Gastroesophageal sphincter (tissue), 4 donors: ENCODE data around the gene RRP8. TPM values are rescaled to one million over a fixed set of nuclear protein-coding genes. Genes with fewer than 3 reads are reported as not detected.

Experiments used
- ATAC-seq: fragments of 150-250 bp; one replicate; pipeline ENCODE4 v1.9.1; 2016; ENCODE audit warnings: mild to moderate bottlenecking, moderate library complexity
- H3K27ac ChIP-seq, 4 donors: fragments of 200-600 bp; sonication (generic) in 3 of 4; 1 replicate in 3 of 4; 2 replicates in 1 of 4; pipeline ENCODE4 v1.5.1; 2016 to 2019
- H3K27me3 ChIP-seq: fragments of 200-600 bp; sonication (generic); one replicate; pipeline ENCODE4 v1.5.1; 2019
- H3K36me3 ChIP-seq, 2 donors: fragments of 200-600 bp; sonication (generic); one replicate each; pipeline ENCODE4 v1.5.1; 2019; ENCODE audit warnings: control low read depth in 1 of 2
- H3K4me1 ChIP-seq, 3 donors: fragments of 200-600 bp; sonication (generic); 1 replicate in 2 of 3; 2 replicates in 1 of 3; pipeline ENCODE4 v1.5.1; 2016 to 2019; ENCODE audit warnings: control low read depth in 2 of 3
- H3K4me3 ChIP-seq, 2 donors: fragments of 200-600 bp; sonication (generic); one replicate each; pipeline ENCODE4 v1.5.1; 2019; ENCODE audit warnings: mild to moderate bottlenecking in 1 of 2, moderate library complexity in 1 of 2
- H3K9me3 ChIP-seq, 3 donors: fragments of 200-600 bp; sonication (generic); one replicate each; pipeline ENCODE4 v1.5.1; 2017 to 2019; ENCODE audit warnings: control low read depth in 2 of 3
- CTCF ChIP-seq, 4 experiments: fragments of 200-600 bp in 2 of 4; fragments of 450-650 bp in 2 of 4; sonication (generic) in 1 of 4; IDR thresholded peaks; one replicate each; pipeline ENCODE4 v1.5.1; 2017 to 2019; ENCODE audit warnings: antibody characterized with exemption in 4 of 4, mild to moderate bottlenecking in 2 of 4, moderate library complexity in 2 of 4
- EP300 ChIP-seq: sonication (generic); formaldehyde crosslinking; IDR thresholded peaks from one replicate; pipeline ENCODE4 v1.6.1; 2017; ENCODE audit warnings: antibody characterized with exemption, mild to moderate bottlenecking
- POLR2A ChIP-seq, 2 donors: fragments of 450-650 bp; IDR thresholded peaks; one replicate each; pipeline ENCODE4 v1.6.1; 2017; ENCODE audit warnings: antibody characterized with exemption in 2 of 2, mild to moderate bottlenecking in 2 of 2, moderate library complexity in 1 of 2
- POLR2AphosphoS5 ChIP-seq: sonication (generic); formaldehyde crosslinking; IDR thresholded peaks from one replicate; pipeline ENCODE4 v1.6.1; 2017; ENCODE audit warnings: antibody characterized with exemption
- WGBS, 2 donors: methylation state at CpG; one replicate each; pipeline ENCODE4 v1.1.5; 2018; ENCODE audit warnings: low coverage in 1 of 2; 5-methylcytosine and 5-hydroxymethylcytosine counted together
- total RNA-seq, 4 donors: library from RNA; depleted of rRNA; stranded (reverse); fragments of >200 nt; gene quantifications; one replicate each; pipeline ENCODE4 v1.1.0, GENCODE V29; 2016

Gene RRP8
- total RNA-seq, 4 donors from 2014 or later = 25.7 to 32.4 (median 28.1) TPM

DNA sequence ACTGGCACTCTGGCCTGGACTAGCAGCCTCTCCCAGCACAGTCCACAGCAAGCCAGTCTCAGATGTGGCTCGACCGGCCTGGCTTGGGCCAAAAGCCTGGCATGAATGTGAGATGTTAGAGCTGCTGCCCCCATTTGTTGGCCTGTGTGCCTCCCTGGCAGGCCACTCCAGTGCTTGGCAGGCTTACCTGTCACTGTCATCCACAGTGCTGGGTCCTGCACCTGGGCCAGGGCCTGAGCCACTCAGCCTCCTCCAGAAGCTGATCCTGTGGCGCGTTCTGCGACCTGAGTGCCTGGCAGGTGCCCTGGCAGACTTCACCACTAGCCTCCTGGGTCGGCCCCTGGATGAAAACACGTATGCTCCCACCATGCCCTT is 36.1 kb downstream of the RRP8 start:
- 100% methylated on average over 5 of the region's 7 CpGs; no CpG with 5 or more reads in 1 of the 2 donors for WGBS, 2 donors
- no peak for ATAC-seq

GRCh38 chr11:6566704-6567370 is 36.6 kb downstream of the RRP8 start:
- no peak overlapping the region for H3K4me3 ChIP-seq
- peaks cover 0 to 16% (median 0%) of the 10 kb centered on the region in 3 donors for H3K4me1 ChIP-seq
- peaks cover 0 to 70% of the 10 kb centered on the region in 2 donors for H3K36me3 ChIP-seq
- H3K9me3 ChIP-seq = no peaks in the 10 kb centered on the region
- H3K27ac ChIP-seq = no peak overlapping the region
- no peaks in the 10 kb centered on the region for H3K27me3 ChIP-seq
- no peak for ATAC-seq
- WGBS, 2 donors = 94 to 97% methylated on average over 3 to 8 of the region's 13 CpGs
- TF ChIP-seq EP300 = no peak
- no peak for TF ChIP-seq POLR2AphosphoS5
- TF ChIP-seq POLR2A (IDR thresholded peaks at IDR 0.05) = no peak
- TF ChIP-seq CTCF (IDR thresholded peaks at IDR 0.05) = no peak

More for the DNA sequence above, 36.1 kb downstream of the RRP8 start:
- H3K27me3 ChIP-seq = no peaks in the 10 kb centered on the region
- no peak overlapping the region for H3K4me3 ChIP-seq
- H3K36me3 ChIP-seq = peaks cover 0 to 66% of the 10 kb centered on the region in 2 donors
- no peak overlapping the region for H3K27ac ChIP-seq
- H3K9me3 ChIP-seq = no peaks in the 10 kb centered on the region
- TF ChIP-seq EP300 (no peak), POLR2A (IDR thresholded peaks at IDR 0.05) (no peak), POLR2AphosphoS5 (no peak), CTCF (IDR thresholded peaks at IDR 0.05) (no peak)
- H3K4me1 ChIP-seq = peaks cover 0 to 19% (median 0%) of the 10 kb centered on the region in 3 donors

DNA sequence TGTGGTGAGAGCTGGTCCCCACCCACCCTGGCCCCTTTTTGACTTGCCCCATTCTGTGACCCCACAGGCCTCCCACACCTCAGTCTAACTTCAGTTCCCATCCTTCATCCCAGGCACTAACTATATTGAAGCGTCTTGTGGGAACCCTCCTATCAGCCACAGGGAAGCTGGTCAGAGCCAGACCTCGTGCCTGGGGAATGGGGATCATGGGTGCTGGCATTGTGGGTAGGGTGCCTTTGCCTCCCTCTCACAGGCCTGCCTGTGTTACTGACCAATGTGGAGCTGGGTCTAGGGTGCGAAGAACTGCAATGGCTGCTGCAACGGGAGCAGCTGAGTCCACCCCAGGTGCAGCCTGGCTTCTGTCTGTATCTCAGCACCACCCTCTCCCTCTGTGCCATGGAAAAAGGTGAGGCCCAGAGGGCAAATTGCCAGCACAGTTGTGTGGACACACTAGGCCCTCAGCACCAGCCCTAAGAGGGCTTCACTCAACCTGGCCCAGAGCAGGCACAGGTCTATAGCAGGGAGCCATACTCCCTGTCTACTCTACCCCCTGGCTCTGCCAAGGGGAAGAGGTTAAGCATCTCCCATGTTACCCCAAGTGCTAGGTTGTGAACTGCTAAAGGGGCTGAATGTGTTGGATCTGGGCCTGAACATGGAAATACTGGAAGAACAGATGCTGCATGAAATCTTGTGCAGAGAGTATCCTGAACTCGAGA is 37.3 kb downstream of the RRP8 start:
- peaks cover 0 to 10% (median 0%) of the 10 kb centered on the region in 3 donors for H3K4me1 ChIP-seq
- TF ChIP-seq EP300 = no peak
- no peak for TF ChIP-seq POLR2A (IDR thresholded peaks at IDR 0.05)
- no peak for TF ChIP-seq CTCF (IDR thresholded peaks at IDR 0.05)
- no peak for TF ChIP-seq POLR2AphosphoS5
- no peaks in the 10 kb centered on the region for H3K9me3 ChIP-seq
- no peak overlapping the region for H3K27ac ChIP-seq
- ATAC-seq = no peak
- no peaks in the 10 kb centered on the region for H3K27me3 ChIP-seq
- WGBS, 2 donors = 100% methylated on average over 1 of the region's 5 CpGs
- H3K4me3 ChIP-seq = no peak overlapping the region
- peaks cover 0 to 63% of the 10 kb centered on the region in 2 donors for H3K36me3 ChIP-seq

DNA sequence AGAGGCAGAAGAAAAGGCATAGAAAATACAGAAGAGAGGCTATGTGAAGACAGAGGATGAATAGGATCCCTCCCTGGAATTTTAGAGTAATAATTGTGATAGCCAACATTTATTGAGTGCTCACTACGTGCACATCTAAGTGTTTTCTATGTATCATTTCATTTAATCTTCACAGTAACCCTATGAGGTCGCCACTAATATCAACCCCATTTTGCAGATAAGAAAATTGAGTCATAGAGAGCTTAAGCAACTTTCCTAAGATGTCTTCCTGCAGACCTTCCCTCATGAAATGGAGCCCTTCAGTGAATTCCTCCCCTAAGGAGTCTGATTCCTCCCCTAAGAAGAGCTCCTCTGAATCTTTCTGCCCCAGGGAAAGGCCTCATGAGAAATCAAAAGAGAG is 38.1 kb downstream of the RRP8 start:
- peaks cover 0 to 55% of the 10 kb centered on the region in 2 donors for H3K36me3 ChIP-seq
- 86 to 92% methylated on average over 2 of the region's 2 CpGs for WGBS, 2 donors
- no peaks in the 10 kb centered on the region for H3K9me3 ChIP-seq
- ATAC-seq = no peak
- TF ChIP-seq POLR2A (IDR thresholded peaks at IDR 0.05) (no peak), POLR2AphosphoS5 (no peak), EP300 (no peak), CTCF (IDR thresholded peaks at IDR 0.05) (no peak)
- no peak overlapping the region for H3K27ac ChIP-seq
- H3K4me3 ChIP-seq = no peak overlapping the region
- H3K27me3 ChIP-seq = no peaks in the 10 kb centered on the region
- peaks cover 0 to 10% (median 0%) of the 10 kb centered on the region in 3 donors for H3K4me1 ChIP-seq
